Lung (tissue), 12 donors: ENCODE results near the gene GPHA2. TPM values are rescaled to one million over a fixed set of nuclear protein-coding genes. Genes with fewer than 3 reads are reported as not detected.

Experiments used
- ATAC-seq: fragments of 200-7000 bp; cut with Tn5 transposase; one replicate; pipeline ENCODE4 v1.9.1; 2020; ENCODE audit warnings: moderate number of reproducible peaks; ENCODE audit not compliant: insufficient read depth, low FRiP score
- DNase-seq, 3 donors: peaks; one replicate each; pipeline ENCODE4 v3.0.0-alpha.2; 2013 to 2017
- H3K27ac ChIP-seq, 2 donors: one replicate each; pipeline ENCODE4 v1.5.1; 2013; ENCODE audit warnings: mild to moderate bottlenecking in 2 of 2, moderate library complexity in 2 of 2, control low read depth in 1 of 2, inconsistent platforms in 1 of 2, low read depth in 1 of 2, low read length in 1 of 2
- H3K27me3 ChIP-seq, 3 donors: one replicate each; pipeline ENCODE4 v1.5.1; 2013; ENCODE audit warnings: low read length in 2 of 3; ENCODE audit not compliant: control insufficient read depth in 3 of 3, insufficient read depth in 3 of 3
- H3K36me3 ChIP-seq, 4 donors: one replicate each; pipeline ENCODE4 v1.5.1; 2013; ENCODE audit warnings: low read length in 4 of 4, mild to moderate bottlenecking in 1 of 4, moderate library complexity in 1 of 4; ENCODE audit not compliant: control insufficient read depth in 4 of 4, insufficient read depth in 4 of 4
- H3K4me1 ChIP-seq, 5 donors: one replicate each; pipeline ENCODE4 v1.5.1; 2013; ENCODE audit warnings: low read length in 5 of 5, mild to moderate bottlenecking in 2 of 5, moderate library complexity in 1 of 5; ENCODE audit not compliant: control insufficient read depth in 5 of 5, insufficient read depth in 5 of 5
- H3K4me3 ChIP-seq: one replicate; pipeline ENCODE4 v1.5.1; 2013; ENCODE audit warnings: mild to moderate bottlenecking, control low read depth, moderate library complexity
- H3K9ac ChIP-seq, 2 donors: one replicate each; pipeline ENCODE4 v1.5.1; 2013; ENCODE audit warnings: low read length in 2 of 2, control low read depth in 1 of 2; ENCODE audit not compliant: insufficient read depth in 1 of 2
- H3K9me3 ChIP-seq, 4 donors: one replicate each; pipeline ENCODE4 v1.5.1; 2013; ENCODE audit warnings: low read length in 3 of 4, mild to moderate bottlenecking in 1 of 4, moderate library complexity in 1 of 4; ENCODE audit not compliant: control insufficient read depth in 4 of 4, insufficient read depth in 3 of 4
- CTCF ChIP-seq: IDR thresholded peaks from 2 replicates; pipeline ENCODE4 v1.5.1; 2012; ENCODE audit warnings: mild to moderate bottlenecking; ENCODE audit errors: control extremely low read depth, extremely low read depth
- WGBS, 2 donors: extraction: QIAGEN DNeasy Blood & Tissue Kit; methylation state at CpG; one replicate each; pipeline ENCODE4 v1.1.7; 2013; 5-methylcytosine and 5-hydroxymethylcytosine counted together
- polyA plus RNA-seq, 2 donors: library from polyadenylated mRNA; stranded (reverse); fragments of 200-250 nt; gene quantifications; one replicate each; pipeline ENCODE4 v1.2.1, GENCODE V29; 2013
- total RNA-seq, 2 donors: library from RNA; depleted of rRNA in 1 of 2; stranded (reverse); fragments of >200 nt in 1 of 2; gene quantifications; one replicate each; pipeline ENCODE4 v1.2.1, GENCODE V29; 2014 to 2021
- donor health status: control.
- donor health status: control.
- donor health status: Bipolar disorder and iron deficiency.
- donor health status: healthy.
- donor health status: DM: yes; HTN: yes; CAD: no.

GPHA2 gene
- total and polyA plus RNA-seq, 4 donors: 0.19 TPM; not detected in 3

GRCh38 chr11:64959498-64959897, 23.8 kb upstream of the GPHA2 start:
- WGBS, 2 donors: 65 to 71% methylated on average over 3 of the region's 3 CpGs
- Histone ChIP-seq H3K27ac (no peak overlapping the region), H3K9me3 (no peaks in the 10 kb centered on the region), H3K36me3 (no peaks in the 10 kb centered on the region), H3K4me3 (no peak overlapping the region), H3K4me1 (no peaks in the 10 kb centered on the region), H3K9ac (no peak overlapping the region), H3K27me3 (no peaks in the 10 kb centered on the region)
- TF ChIP-seq CTCF: no peak
- no peak for DNase-seq
- ATAC-seq: no peak

- H3K4me1 ChIP-seq: no peaks in the 10 kb centered on the region
- no peaks in the 10 kb centered on the region for H3K36me3 ChIP-seq
- H3K9ac ChIP-seq: no peak overlapping the region
- H3K9me3 ChIP-seq: no peaks in the 10 kb centered on the region
- ATAC-seq: no peak
- DNase-seq: no peak
- no peak overlapping the region for H3K27ac ChIP-seq
- H3K4me3 ChIP-seq: no peak overlapping the region
- 36 to 46% methylated on average over 5 of the region's 5 CpGs for WGBS, 2 donors
- no peaks in the 10 kb centered on the region for H3K27me3 ChIP-seq
- TF ChIP-seq CTCF: no peak
Measured at GRCh38 chr11:64954201-64954600, 18.5 kb upstream of the GPHA2 start.

- WGBS, 2 donors: 70 to 79% methylated on average over 4 of the region's 4 CpGs
- no peak overlapping the region for H3K4me3 ChIP-seq
- H3K36me3 ChIP-seq: no peaks in the 10 kb centered on the region
- no peaks in the 10 kb centered on the region for H3K9me3 ChIP-seq
- TF ChIP-seq CTCF: no peak
- no peak overlapping the region for H3K27ac ChIP-seq
- ATAC-seq (no peak), DNase-seq (no peak)
- H3K4me1 ChIP-seq: no peaks in the 10 kb centered on the region
- no peak overlapping the region for H3K9ac ChIP-seq
- no peaks in the 10 kb centered on the region for H3K27me3 ChIP-seq
Measured at GRCh38 chr11:64951529-64951928, 15.8 kb upstream of the GPHA2 start.

- no peak overlapping the region for H3K27ac ChIP-seq
- H3K9ac ChIP-seq: no peak overlapping the region
- no peaks in the 10 kb centered on the region for H3K4me1 ChIP-seq
- TF ChIP-seq CTCF: no peak
- no peak for DNase-seq
- 67 to 69% methylated on average over 5 of the region's 5 CpGs for WGBS, 2 donors
- no peaks in the 10 kb centered on the region for H3K9me3 ChIP-seq
- no peaks in the 10 kb centered on the region for H3K27me3 ChIP-seq
- H3K36me3 ChIP-seq: no peaks in the 10 kb centered on the region
- ATAC-seq: no peak
- no peak overlapping the region for H3K4me3 ChIP-seq
Measured at GRCh38 chr11:64947208-64947814, 11.6 kb upstream of the GPHA2 start.
